ENCODE data around the gene COL13A1. TPM values are rescaled to one million over a fixed set of nuclear protein-coding genes. Genes with fewer than 3 reads are reported as not detected.

Gene COL13A1
- total RNA-seq, 1 experiment from 2014 or later, result 5.9 TPM

- Histone ChIP-seq H4K20me1 (ENCODE audit: insufficient read depth) (no peaks in the 10 kb centered on the region), H3K79me2 (ENCODE audit: insufficient read depth, low read length) (no peaks in the 10 kb centered on the region), H3K9me3 (ENCODE audit: control insufficient read depth in 1 of 2, insufficient read depth in 1 of 2, low read depth in 1 of 2, low read length in 2 of 2) (no peaks in the 10 kb centered on the region), H3K9ac (ENCODE audit: low read length) (no peak overlapping the region), H3K27ac (ENCODE audit: low read depth, low read length) (no peak overlapping the region), H3K4me3 (replicated peaks in 1 of 2; ENCODE audit: low read depth in 1 of 2, low read length in 2 of 2) (no peak overlapping the region), H3K36me3 (ENCODE audit: control insufficient read depth in 1 of 2, insufficient read depth in 2 of 2, low read length in 2 of 2) (no peaks in the 10 kb centered on the region), H3K4me1 (ENCODE audit: control insufficient read depth in 1 of 2, insufficient read depth in 2 of 2, low read length in 2 of 2) (peaks cover 2 to 9% of the 10 kb centered on the region in 2 experiments; a peak in 3 of 4 replicates), H3K27me3 (ENCODE audit: insufficient read depth, low read length) (no peaks in the 10 kb centered on the region), H3K4me2 (ENCODE audit: low read length) (no peak overlapping the region), H3K9me2 (ENCODE audit: insufficient read depth) (no peaks in the 10 kb centered on the region), H2AFZ (ENCODE audit: low read depth, low read length, poor library complexity, severe bottlenecking) (no peak overlapping the region)
- TF ChIP-seq EGR1 (IDR thresholded peaks at IDR 0.05; ENCODE audit: low read depth), result no peak
- TF ChIP-seq TCF7L2 (IDR thresholded peaks at IDR 0.05; ENCODE audit: borderline replicate concordance, extremely low read depth, insufficient read depth, insufficient read length), result no peak
- TF ChIP-seq FOSL1 (IDR thresholded peaks at IDR 0.05; ENCODE audit: low read depth), result no peak
- TF ChIP-seq CBX3 (IDR thresholded peaks at IDR 0.05; ENCODE audit: low read depth), result no peak
- TF ChIP-seq CTCF (IDR thresholded peaks at IDR 0.05 in 2 of 3, conservative IDR thresholded peaks at IDR 0.05 in 1 of 3; ENCODE audit: borderline replicate concordance in 1 of 3, insufficient read depth in 1 of 3, low read depth in 2 of 3, low read length in 2 of 3), result no peak
- no peak for TF ChIP-seq ZBTB33 (IDR thresholded peaks at IDR 0.05; ENCODE audit: extremely low read depth, insufficient replicate concordance, low read length)
- no peak for TF ChIP-seq POLR2A (IDR thresholded peaks at IDR 0.05; ENCODE audit: borderline replicate concordance, extremely low read depth, insufficient read depth, insufficient read length)
- no peak for TF ChIP-seq YY1 (IDR thresholded peaks at IDR 0.05; ENCODE audit: extremely low read depth, insufficient replicate concordance, low read depth, low read length)
- no peak for ATAC-seq
- ChIA-PET CTCF (no interaction called here), RAD21 (ENCODE audit: low non-redundant PET in 1 of 2, low total read pairs in 2 of 2, uncharacterized antibody in 2 of 2, unreplicated experiment in 2 of 2) (no interaction called here), POLR2A (interaction anchor here (0.6 kb wide), 1 partner anchor 47 kb away, joined by 7 read pairs; the partner anchor contains the start of gene COL13A1)
- DNase-seq (ENCODE audit: low read depth, low spot score), result no peak
- intact Hi-C loops (cut with micrococcal nuclease), result no loop called here
- no TSS peak for BruUV-seq (replicated peaks)
Observed at GRCh38 chr10:69848454-69848853, 46.7 kb downstream of the COL13A1 start.
